BJ (cell line): ENCODE data around the gene S100A16. TPM values are rescaled to one million over a fixed set of nuclear protein-coding genes. Genes with fewer than 3 reads are reported as not detected.
"Not testable (repeated sequence)": the region's sequence is repeated elsewhere in the genome, so short reads cannot be mapped to it uniquely, and the experiment has no call there.

Source experiments
- CTCF ChIA-PET: fragments of 350-600 bp; formaldehyde crosslinking; extraction: SDS; loops from one replicate; lab custom pipeline; 2021; ENCODE audit warnings: antibody characterized with exemption, inconsistent platforms; lab: Yijun Ruan, JAX
- POLR2A ChIA-PET: fragments of 300-600 bp; sonication (Branson Sonifier 250); formaldehyde crosslinking; extraction: SDS; loops from one replicate; lab custom pipeline; 2021; ENCODE audit warnings: antibody characterized with exemption; lab: Charles Lee
- DNase-seq: peaks from one replicate; pipeline ENCODE4 v3.0.0-alpha.2; 2011; ENCODE audit warnings: low read depth
- H3K27me3 ChIP-seq: 2 replicates; pipeline ENCODE4 v1.6.0; 2011; ENCODE audit warnings: low read length; ENCODE audit not compliant: control insufficient read depth, insufficient read depth
- H3K36me3 ChIP-seq: 2 replicates; pipeline ENCODE4 v1.5.1; 2011; ENCODE audit warnings: low read length; ENCODE audit not compliant: control insufficient read depth, insufficient read depth
- H3K4me3 ChIP-seq: 2 replicates; pipeline ENCODE4 v1.5.1; 2011; ENCODE audit warnings: low read depth, mild to moderate bottlenecking, control low read depth, low read length
- CTCF ChIP-seq: IDR thresholded peaks from 2 replicates; pipeline ENCODE4 v1.5.1; 2011; ENCODE audit warnings: low read depth, mild to moderate bottlenecking, control low read depth, inconsistent platforms, low read length, moderate library complexity; ENCODE audit not compliant: insufficient read depth
- polyA plus RNA-seq: library from polyadenylated mRNA; depleted of rRNA; stranded (reverse); fragments of >200 nt; gene quantifications from 2 replicates; pipeline ENCODE4 v1.2.3, GENCODE V29; 2011

Gene S100A16
- polyA plus RNA-seq, 1 experiment, result 699 TPM

- ChIA-PET CTCF (interaction anchor here (1.0 to 4.2 kb wide), 11 partner anchors 8 to 83 kb away, joined by 3 to 26 read pairs (median 4); partner anchors contain the start of genes CHTOP, S100A13, S100A14 and S100A6), POLR2A (no interaction called here)
- no peak for TF ChIP-seq CTCF
Observed at GRCh38 chr1:153577624-153578051, 35.3 kb downstream of the S100A16 start.

GRCh38 chr1:153577138-153577537, 35.8 kb downstream of the S100A16 start:
- Histone ChIP-seq H3K36me3 (no peaks in the 10 kb centered on the region), H3K27me3 (no peaks in the 10 kb centered on the region), H3K4me3 (no peak overlapping the region)
- POLR2A ChIA-PET, result no interaction called here
- TF ChIP-seq CTCF, result no peak
- DNase-seq, result no peak
- CTCF ChIA-PET, result interaction anchor here (1.0 to 4.2 kb wide), 8 partner anchors 7 to 82 kb away, joined by 3 to 26 read pairs (median 4); partner anchors contain the start of genes CHTOP, S100A14 and S100A6

More at GRCh38 chr1:153577624-153578051, 35.3 kb downstream of the S100A16 start:
- DNase-seq, result no peak
- Histone ChIP-seq H3K4me3 (no peak overlapping the region), H3K27me3 (no peaks in the 10 kb centered on the region), H3K36me3 (no peaks in the 10 kb centered on the region)

DNA sequence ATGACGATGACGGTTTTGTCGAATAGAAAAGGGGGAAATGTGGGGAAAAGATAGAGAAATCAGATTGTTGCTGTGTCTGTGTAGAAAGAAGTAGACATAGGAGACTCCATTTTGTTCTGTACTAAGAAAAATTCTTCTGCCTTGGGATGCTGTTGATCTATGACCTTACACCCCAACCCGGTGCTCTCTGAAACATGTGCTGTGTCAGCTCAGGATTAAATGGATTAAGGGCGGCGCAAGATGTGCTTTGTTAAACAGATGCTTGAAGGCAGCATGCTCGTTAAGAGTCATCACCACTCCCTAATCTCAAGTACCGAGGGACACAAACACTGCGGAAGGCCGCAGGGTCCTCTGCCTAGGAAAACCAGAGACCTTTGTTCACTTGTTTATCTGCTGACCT, 37.4 kb downstream of the S100A16 start:
- H3K36me3 ChIP-seq, H3K27me3 ChIP-seq, POLR2A ChIA-PET, DNase-seq, H3K4me3 ChIP-seq: not testable (repeated sequence)
- CTCF ChIA-PET, result interaction anchor here (0.8 to 4.2 kb wide), 5 partner anchors 17 to 43 kb away, joined by 3 to 26 read pairs (median 3); partner anchors contain the start of gene S100A14

- CTCF ChIA-PET, result interaction anchor here (4.2 kb wide), 1 partner anchor 43 kb away, joined by 26 read pairs; the partner anchor contains the start of gene S100A14
- DNase-seq, H3K27me3 ChIP-seq, H3K36me3 ChIP-seq, H3K4me3 ChIP-seq, POLR2A ChIA-PET: not testable (repeated sequence)
Observed at GRCh38 chr1:153575081-153575491, 37.9 kb downstream of the S100A16 start.

DNA sequence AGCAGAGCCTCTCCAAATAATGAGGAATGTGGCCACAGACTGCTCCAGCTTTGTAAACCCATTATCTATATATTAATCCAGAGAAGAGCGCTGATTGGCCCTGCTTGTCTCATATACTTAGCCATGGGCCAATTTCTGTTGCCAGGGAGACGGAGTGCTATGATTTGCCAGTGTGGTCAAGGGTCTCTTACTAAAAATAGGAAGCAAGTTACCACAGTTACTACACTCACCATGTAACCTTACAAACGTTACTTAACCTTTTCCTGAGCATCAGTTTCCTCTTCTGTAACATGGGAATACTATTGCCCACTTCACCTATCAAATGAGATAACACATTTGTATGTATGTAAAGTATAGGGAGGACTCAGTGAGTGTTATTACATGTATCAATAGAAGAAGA, 39.6 kb downstream of the S100A16 start:
- Histone ChIP-seq H3K27me3 (no peaks in the 10 kb centered on the region), H3K4me3 (no peak overlapping the region), H3K36me3 (no peaks in the 10 kb centered on the region)
- no peak for TF ChIP-seq CTCF
- DNase-seq, result no peak
- POLR2A ChIA-PET, result no interaction called here
- CTCF ChIA-PET, result interaction anchor here (0.9 to 6.5 kb wide), 20 partner anchors 8 to 224 kb away, joined by 3 to 223 read pairs (median 8); partner anchors contain the start of genes CHTOP, S100A1, S100A13 and S100A14

- no peak for DNase-seq
- H3K36me3 ChIP-seq, result no peaks in the 10 kb centered on the region
- no peak overlapping the region for H3K4me3 ChIP-seq
- CTCF ChIA-PET, result interaction anchor here (0.6 to 6.5 kb wide), 32 partner anchors 9 to 895 kb away, joined by 3 to 223 read pairs (median 6); partner anchors contain the start of genes CHTOP, S100A1, S100A13 and S100A14
- H3K27me3 ChIP-seq, result no peaks in the 10 kb centered on the region
- POLR2A ChIA-PET, result no interaction called here
- peak; percentile 94 for TF ChIP-seq CTCF
Observed at GRCh38 chr1:153572569-153573015, 40.3 kb downstream of the S100A16 start.
